Measurements from ENCODE around the gene FOXP1. TPM values are rescaled to one million over a fixed set of nuclear protein-coding genes. Genes with fewer than 3 reads are reported as not detected.

Gene FOXP1
- total and polyA plus RNA-seq, 2 donors (not counting 1 experiment from before 2014, with no cell fraction given) = 70.3 to 101 TPM

DNA sequence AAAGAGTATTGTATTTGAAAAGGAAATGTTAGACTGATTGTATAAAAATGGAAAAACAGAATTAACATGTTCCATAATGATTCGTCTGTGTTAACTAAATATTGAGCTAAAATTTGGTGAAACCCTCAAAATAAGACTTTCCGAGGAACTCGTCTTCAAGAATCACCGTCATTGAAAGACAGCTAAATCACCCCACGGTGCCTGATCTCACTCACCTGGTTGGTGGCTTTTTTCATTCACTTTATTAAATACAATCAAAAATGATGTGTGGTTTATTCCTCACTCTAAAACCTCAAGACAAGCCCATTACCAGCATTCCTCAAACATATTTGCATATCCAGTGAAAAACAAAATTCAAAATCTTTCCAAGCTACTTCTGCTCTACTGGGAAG lies 153.9 kb downstream of the FOXP1 start:
- Histone ChIP-seq H4K20me1 (ENCODE audit: control insufficient read depth, extremely low read depth, insufficient read depth, low read length) (no peaks in the 10 kb centered on the region), H3K4me2 (ENCODE audit: extremely low read depth, insufficient read depth, low read length) (no peak overlapping the region), H3K4me3 (replicated peaks in 1 of 4; ENCODE audit: control extremely low read depth in 1 of 4, insufficient read depth in 1 of 4, low read depth in 3 of 4, low read length in 4 of 4) (no peak overlapping the region)

DNA sequence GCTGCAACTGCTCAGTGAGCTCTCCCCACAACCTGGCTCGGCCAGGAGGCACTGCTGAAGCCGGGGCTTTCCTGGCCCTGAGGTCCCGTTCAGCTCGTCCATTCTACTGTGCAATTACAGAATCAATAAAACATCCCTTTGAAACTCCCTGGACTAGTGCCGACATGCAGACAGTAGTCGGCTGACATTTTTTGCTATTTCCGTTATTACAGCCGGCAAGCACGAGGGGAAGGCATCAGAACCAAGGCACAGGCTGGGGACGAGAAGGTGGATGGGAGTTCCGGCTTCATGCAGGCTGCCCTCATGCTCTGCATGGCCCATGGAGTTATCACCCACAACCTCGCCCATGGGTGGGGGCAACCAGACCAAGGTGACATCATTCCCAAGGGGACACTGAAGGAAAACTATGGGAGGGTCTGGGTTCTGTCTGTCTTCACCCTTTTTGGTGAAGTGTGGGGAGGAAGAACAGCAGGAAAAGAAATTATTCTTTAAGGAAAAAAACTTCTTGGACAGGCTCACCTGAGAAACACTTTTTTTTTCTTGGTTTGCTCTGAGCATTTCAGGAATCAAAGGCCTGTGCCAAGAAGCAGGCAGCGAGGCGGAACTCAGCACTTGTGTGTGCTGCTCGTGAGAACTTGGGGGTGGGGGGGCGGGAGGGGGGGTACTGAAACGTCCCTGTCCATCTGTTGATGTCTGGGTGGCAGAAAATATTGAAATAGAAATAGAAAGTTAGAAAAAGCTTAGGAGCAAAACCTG lies 154.5 kb downstream of the FOXP1 start:
- Histone ChIP-seq H3K36me3 (ENCODE audit: control insufficient read depth, insufficient read depth, low read length) (no peaks in the 10 kb centered on the region), H3K27me3 (ENCODE audit: control insufficient read depth, insufficient read depth, low read length) (no peaks in the 10 kb centered on the region), H3K4me2 (ENCODE audit: extremely low read depth, insufficient read depth, low read length) (peak overlapping the region; percentile 58), H3K27ac (ENCODE audit: insufficient read depth, low read length) (no peak overlapping the region), H3K9me3 (ENCODE audit: control insufficient read depth, insufficient read depth, low read depth, low read length) (no peaks in the 10 kb centered on the region), H3K9ac (ENCODE audit: insufficient read depth, low read length) (no peak overlapping the region), H2AFZ (ENCODE audit: low read length) (peak overlapping the region; percentile 83), H4K20me1 (ENCODE audit: control insufficient read depth, extremely low read depth, insufficient read depth, low read length) (no peaks in the 10 kb centered on the region), H3K79me2 (ENCODE audit: control insufficient read depth, insufficient read depth, low read length) (no peaks in the 10 kb centered on the region), H3K4me1 (ENCODE audit: control insufficient read depth, extremely low read depth, insufficient read depth, low read length) (peaks cover 6% of the 10 kb centered on the region), H3K4me3 (replicated peaks in 1 of 4; ENCODE audit: control extremely low read depth in 1 of 4, insufficient read depth in 1 of 4, low read depth in 3 of 4, low read length in 4 of 4) (no peak overlapping the region)
- no peak for TF ChIP-seq EZH2 (IDR thresholded peaks at IDR 0.05; ENCODE audit: low read length, missing control alignments)
- TF ChIP-seq, protein P1, sequence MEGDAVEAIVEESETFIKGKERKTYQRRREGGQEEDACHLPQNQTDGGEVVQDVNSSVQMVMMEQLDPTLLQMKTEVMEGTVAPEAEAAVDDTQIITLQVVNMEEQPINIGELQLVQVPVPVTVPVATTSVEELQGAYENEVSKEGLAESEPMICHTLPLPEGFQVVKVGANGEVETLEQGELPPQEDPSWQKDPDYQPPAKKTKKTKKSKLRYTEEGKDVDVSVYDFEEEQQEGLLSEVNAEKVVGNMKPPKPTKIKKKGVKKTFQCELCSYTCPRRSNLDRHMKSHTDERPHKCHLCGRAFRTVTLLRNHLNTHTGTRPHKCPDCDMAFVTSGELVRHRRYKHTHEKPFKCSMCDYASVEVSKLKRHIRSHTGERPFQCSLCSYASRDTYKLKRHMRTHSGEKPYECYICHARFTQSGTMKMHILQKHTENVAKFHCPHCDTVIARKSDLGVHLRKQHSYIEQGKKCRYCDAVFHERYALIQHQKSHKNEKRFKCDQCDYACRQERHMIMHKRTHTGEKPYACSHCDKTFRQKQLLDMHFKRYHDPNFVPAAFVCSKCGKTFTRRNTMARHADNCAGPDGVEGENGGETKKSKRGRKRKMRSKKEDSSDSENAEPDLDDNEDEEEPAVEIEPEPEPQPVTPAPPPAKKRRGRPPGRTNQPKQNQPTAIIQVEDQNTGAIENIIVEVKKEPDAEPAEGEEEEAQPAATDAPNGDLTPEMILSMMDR (conservative IDR thresholded peaks at IDR 0.05 in 1 of 2, IDR thresholded peaks at IDR 0.05 in 1 of 2; ENCODE audit: low read depth in 1 of 2, low read length in 2 of 2) = no peak
- peak; percentile 48 to 75 for DNase-seq (ENCODE audit: low read depth in 2 of 2)

More for the DNA sequence above, 153.9 kb downstream of the FOXP1 start:
- Histone ChIP-seq H2AFZ (ENCODE audit: low read length) (no peak overlapping the region), H3K9me3 (ENCODE audit: control insufficient read depth, insufficient read depth, low read depth, low read length) (no peaks in the 10 kb centered on the region), H3K27ac (ENCODE audit: insufficient read depth, low read length) (no peak overlapping the region), H3K27me3 (ENCODE audit: control insufficient read depth, insufficient read depth, low read length) (no peaks in the 10 kb centered on the region), H3K9ac (ENCODE audit: insufficient read depth, low read length) (no peak overlapping the region), H3K79me2 (ENCODE audit: control insufficient read depth, insufficient read depth, low read length) (no peaks in the 10 kb centered on the region), H3K36me3 (ENCODE audit: control insufficient read depth, insufficient read depth, low read length) (no peaks in the 10 kb centered on the region), H3K4me1 (ENCODE audit: control insufficient read depth, extremely low read depth, insufficient read depth, low read length) (peaks cover 6% of the 10 kb centered on the region)
- TF ChIP-seq, protein P1 (conservative IDR thresholded peaks at IDR 0.05 in 1 of 2, IDR thresholded peaks at IDR 0.05 in 1 of 2; ENCODE audit: low read depth in 1 of 2, low read length in 2 of 2) = no peak
- no peak for TF ChIP-seq EZH2 (IDR thresholded peaks at IDR 0.05; ENCODE audit: low read length, missing control alignments)
- DNase-seq (ENCODE audit: low read depth in 2 of 2) = no peak

DNA sequence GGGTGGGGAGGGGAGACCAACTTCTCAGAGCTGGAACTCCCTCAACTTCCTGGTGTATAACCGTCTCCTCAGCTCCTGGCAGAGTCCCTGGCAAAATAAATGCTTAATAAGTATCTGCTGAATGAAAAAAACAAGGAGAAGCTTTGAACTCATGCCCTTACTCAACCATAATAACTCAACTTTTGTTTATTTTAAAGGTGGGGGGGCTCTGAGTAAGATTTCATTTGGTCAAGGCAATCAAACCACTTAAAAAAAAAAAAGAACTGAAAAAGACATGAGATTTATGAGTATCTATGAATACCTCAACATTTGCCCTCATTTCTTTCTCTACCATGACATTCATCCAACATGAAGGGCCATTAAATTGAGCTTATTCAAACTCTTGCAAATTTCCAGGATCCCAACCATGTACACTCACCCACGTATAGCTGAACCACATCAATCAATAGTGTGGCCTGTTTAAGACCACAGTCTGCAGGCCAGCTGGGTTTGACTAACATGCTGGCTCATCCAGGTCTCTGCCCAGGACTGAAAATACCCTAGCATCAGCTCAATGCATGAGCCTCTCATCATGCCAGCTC lies 157.9 kb downstream of the FOXP1 start:
- Histone ChIP-seq H3K4me2 (ENCODE audit: extremely low read depth, insufficient read depth, low read length) (no peak overlapping the region), H3K27me3 (ENCODE audit: control insufficient read depth, insufficient read depth, low read length) (no peaks in the 10 kb centered on the region), H3K4me3 (replicated peaks in 1 of 4; ENCODE audit: control extremely low read depth in 1 of 4, insufficient read depth in 1 of 4, low read depth in 3 of 4, low read length in 4 of 4) (no peak overlapping the region), H3K4me1 (ENCODE audit: control insufficient read depth, extremely low read depth, insufficient read depth, low read length) (peaks cover 6% of the 10 kb centered on the region), H3K9me3 (ENCODE audit: control insufficient read depth, insufficient read depth, low read depth, low read length) (no peaks in the 10 kb centered on the region), H3K27ac (ENCODE audit: insufficient read depth, low read length) (no peak overlapping the region), H4K20me1 (ENCODE audit: control insufficient read depth, extremely low read depth, insufficient read depth, low read length) (no peaks in the 10 kb centered on the region), H3K9ac (ENCODE audit: insufficient read depth, low read length) (no peak overlapping the region), H3K79me2 (ENCODE audit: control insufficient read depth, insufficient read depth, low read length) (no peaks in the 10 kb centered on the region), H2AFZ (ENCODE audit: low read length) (no peak overlapping the region), H3K36me3 (ENCODE audit: control insufficient read depth, insufficient read depth, low read length) (no peaks in the 10 kb centered on the region)
- TF ChIP-seq, protein P1 (conservative IDR thresholded peaks at IDR 0.05 in 1 of 2, IDR thresholded peaks at IDR 0.05 in 1 of 2; ENCODE audit: low read depth in 1 of 2, low read length in 2 of 2) = no peak
- no peak for TF ChIP-seq EZH2 (IDR thresholded peaks at IDR 0.05; ENCODE audit: low read length, missing control alignments)
- DNase-seq (ENCODE audit: low read depth in 2 of 2) = peak; percentile 81 to 100

All from fibroblast of lung (primary cell).